Suprapubic skin (tissue), 4 donors: ENCODE data around the gene TNFRSF14.

Experiments used
- CTCF ChIP-seq, 2 donors: fragments of 200-600 bp in 1 of 2; fragments of 450-650 bp in 1 of 2; sonication (generic) in 1 of 2; IDR thresholded peaks; one replicate each; pipeline ENCODE4 v1.5.1; 2016 to 2019; ENCODE audit warnings: antibody characterized with exemption in 2 of 2, mild to moderate bottlenecking in 1 of 2, moderate library complexity in 1 of 2
- EP300 ChIP-seq: sonication (generic); formaldehyde crosslinking; IDR thresholded peaks from one replicate; pipeline ENCODE4 v1.6.1; 2017; ENCODE audit warnings: antibody characterized with exemption
- POLR2A ChIP-seq, 2 donors: fragments of 450-650 bp; IDR thresholded peaks; one replicate each; pipeline ENCODE4 v1.6.1; 2017; ENCODE audit warnings: antibody characterized with exemption in 2 of 2, mild to moderate bottlenecking in 2 of 2, moderate library complexity in 2 of 2
- POLR2AphosphoS5 ChIP-seq, 3 donors: sonication (generic); formaldehyde crosslinking; IDR thresholded peaks; one replicate each; pipeline ENCODE4 v1.6.1; 2017; ENCODE audit warnings: antibody characterized with exemption in 3 of 3

GRCh38 chr1:2558420-2558819 lies 2.2 kb downstream of the TNFRSF14 start:
- TF ChIP-seq POLR2A (IDR thresholded peaks at IDR 0.05) (no peak), POLR2AphosphoS5 (IDR thresholded peaks at IDR 0.05) (no peak), EP300 (no peak), CTCF (IDR thresholded peaks at IDR 0.05) (no peak)
